ENCODE data around the gene NTN1.

The NTN1 gene

DNA sequence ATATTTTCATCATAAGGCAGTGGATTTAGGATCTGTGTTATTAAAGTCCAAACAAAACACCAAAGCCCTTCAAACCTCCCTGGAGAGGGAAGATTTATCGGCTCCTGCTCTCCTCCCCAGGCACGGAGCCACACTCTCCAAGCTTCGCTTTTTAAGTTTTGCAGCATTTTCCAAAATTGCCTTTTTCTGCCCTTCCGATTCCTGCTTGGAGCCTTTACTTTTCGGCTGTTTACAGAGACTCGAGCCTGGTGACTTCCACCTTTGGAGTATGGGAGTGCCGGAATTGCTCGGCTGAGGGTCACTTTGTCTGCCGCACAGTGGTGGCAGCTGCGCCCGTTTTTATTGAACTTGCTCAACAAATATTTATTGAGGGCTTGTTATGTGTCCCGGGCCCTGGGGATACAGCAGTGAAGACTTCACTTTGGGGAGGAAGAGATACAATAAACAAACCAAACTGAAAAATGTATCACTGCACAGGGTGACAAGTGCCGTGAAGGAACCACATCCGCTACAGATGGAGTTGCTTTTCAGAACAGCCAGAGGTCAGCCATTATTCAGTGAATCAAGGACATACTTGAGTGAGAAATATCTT is 185.5 kb downstream of the NTN1 start:
- no peak overlapping the region for H3K4me3 ChIP-seq (ENCODE audit: low read depth, low read length)
- CTCF ChIA-PET: interaction anchor here (0.6 kb wide), 1 partner anchor 76 kb away, joined by 3 read pairs; no protein-coding TSS in a partner anchor
- no peaks in the 10 kb centered on the region for H3K4me1 ChIP-seq (ENCODE audit: control insufficient read depth, insufficient read depth, low read length)
- TF ChIP-seq ZNF175 (tag by site-specific recombination; IDR thresholded peaks at IDR 0.05) (no peak), ZNF350 (tag by site-specific recombination; IDR thresholded peaks at IDR 0.05) (no peak), ZSCAN23 (tag by site-specific recombination; IDR thresholded peaks at IDR 0.05) (no peak), ZNF777 (tag by site-specific recombination; IDR thresholded peaks at IDR 0.05; ENCODE audit: borderline replicate concordance) (no peak), ZNF114 (tag by site-specific recombination; IDR thresholded peaks at IDR 0.05) (no peak), ZNF133 (tag by site-specific recombination; IDR thresholded peaks at IDR 0.05) (no peak), KLF16 (tag by site-specific recombination; IDR thresholded peaks at IDR 0.05) (no peak), KLF9 (tag by site-specific recombination; IDR thresholded peaks at IDR 0.05; ENCODE audit: low read depth) (no peak), ZNF23 (tag by site-specific recombination; IDR thresholded peaks at IDR 0.05; ENCODE audit: borderline replicate concordance) (no peak), ZNF530 (tag by site-specific recombination; IDR thresholded peaks at IDR 0.05; ENCODE audit: low read depth) (no peak), ZNF626 (tag by site-specific recombination; IDR thresholded peaks at IDR 0.05) (no peak), ZNF555 (tag by site-specific recombination; conservative IDR thresholded peaks at IDR 0.05) (no peak), ZFP3 (tag by site-specific recombination; IDR thresholded peaks at IDR 0.05; ENCODE audit: low read depth) (no peak), GLI2 (tag by site-specific recombination; IDR thresholded peaks at IDR 0.05; ENCODE audit: borderline replicate concordance, low read depth) (no peak)
- TF ChIP-seq, protein P1, sequence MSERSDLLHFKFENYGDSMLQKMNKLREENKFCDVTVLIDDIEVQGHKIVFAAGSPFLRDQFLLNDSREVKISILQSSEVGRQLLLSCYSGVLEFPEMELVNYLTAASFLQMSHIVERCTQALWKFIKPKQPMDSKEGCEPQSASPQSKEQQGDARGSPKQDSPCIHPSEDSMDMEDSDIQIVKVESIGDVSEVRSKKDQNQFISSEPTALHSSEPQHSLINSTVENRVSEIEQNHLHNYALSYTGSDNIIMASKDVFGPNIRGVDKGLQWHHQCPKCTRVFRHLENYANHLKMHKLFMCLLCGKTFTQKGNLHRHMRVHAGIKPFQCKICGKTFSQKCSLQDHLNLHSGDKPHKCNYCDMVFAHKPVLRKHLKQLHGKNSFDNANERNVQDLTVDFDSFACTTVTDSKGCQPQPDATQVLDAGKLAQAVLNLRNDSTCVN (tag by site-specific recombination; optimal IDR thresholded peaks at IDR 0.05): no peak
- TF ChIP-seq, protein P2, sequence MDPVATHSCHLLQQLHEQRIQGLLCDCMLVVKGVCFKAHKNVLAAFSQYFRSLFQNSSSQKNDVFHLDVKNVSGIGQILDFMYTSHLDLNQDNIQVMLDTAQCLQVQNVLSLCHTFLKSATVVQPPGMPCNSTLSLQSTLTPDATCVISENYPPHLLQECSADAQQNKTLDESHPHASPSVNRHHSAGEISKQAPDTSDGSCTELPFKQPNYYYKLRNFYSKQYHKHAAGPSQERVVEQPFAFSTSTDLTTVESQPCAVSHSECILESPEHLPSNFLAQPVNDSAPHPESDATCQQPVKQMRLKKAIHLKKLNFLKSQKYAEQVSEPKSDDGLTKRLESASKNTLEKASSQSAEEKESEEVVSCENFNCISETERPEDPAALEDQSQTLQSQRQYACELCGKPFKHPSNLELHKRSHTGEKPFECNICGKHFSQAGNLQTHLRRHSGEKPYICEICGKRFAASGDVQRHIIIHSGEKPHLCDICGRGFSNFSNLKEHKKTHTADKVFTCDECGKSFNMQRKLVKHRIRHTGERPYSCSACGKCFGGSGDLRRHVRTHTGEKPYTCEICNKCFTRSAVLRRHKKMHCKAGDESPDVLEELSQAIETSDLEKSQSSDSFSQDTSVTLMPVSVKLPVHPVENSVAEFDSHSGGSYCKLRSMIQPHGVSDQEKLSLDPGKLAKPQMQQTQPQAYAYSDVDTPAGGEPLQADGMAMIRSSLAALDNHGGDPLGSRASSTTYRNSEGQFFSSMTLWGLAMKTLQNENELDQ (tag by site-specific recombination; IDR thresholded peaks at IDR 0.05; ENCODE audit: low read depth): no peak
- TF ChIP-seq, protein P3, sequence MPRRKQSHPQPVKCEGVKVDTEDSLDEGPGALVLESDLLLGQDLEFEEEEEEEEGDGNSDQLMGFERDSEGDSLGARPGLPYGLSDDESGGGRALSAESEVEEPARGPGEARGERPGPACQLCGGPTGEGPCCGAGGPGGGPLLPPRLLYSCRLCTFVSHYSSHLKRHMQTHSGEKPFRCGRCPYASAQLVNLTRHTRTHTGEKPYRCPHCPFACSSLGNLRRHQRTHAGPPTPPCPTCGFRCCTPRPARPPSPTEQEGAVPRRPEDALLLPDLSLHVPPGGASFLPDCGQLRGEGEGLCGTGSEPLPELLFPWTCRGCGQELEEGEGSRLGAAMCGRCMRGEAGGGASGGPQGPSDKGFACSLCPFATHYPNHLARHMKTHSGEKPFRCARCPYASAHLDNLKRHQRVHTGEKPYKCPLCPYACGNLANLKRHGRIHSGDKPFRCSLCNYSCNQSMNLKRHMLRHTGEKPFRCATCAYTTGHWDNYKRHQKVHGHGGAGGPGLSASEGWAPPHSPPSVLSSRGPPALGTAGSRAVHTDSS (tag by site-specific recombination; IDR thresholded peaks at IDR 0.05): no peak
- TF ChIP-seq, protein P4, sequence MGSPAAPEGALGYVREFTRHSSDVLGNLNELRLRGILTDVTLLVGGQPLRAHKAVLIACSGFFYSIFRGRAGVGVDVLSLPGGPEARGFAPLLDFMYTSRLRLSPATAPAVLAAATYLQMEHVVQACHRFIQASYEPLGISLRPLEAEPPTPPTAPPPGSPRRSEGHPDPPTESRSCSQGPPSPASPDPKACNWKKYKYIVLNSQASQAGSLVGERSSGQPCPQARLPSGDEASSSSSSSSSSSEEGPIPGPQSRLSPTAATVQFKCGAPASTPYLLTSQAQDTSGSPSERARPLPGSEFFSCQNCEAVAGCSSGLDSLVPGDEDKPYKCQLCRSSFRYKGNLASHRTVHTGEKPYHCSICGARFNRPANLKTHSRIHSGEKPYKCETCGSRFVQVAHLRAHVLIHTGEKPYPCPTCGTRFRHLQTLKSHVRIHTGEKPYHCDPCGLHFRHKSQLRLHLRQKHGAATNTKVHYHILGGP (tag by site-specific recombination; IDR thresholded peaks at IDR 0.05): no peak
- TF ChIP-seq, protein P5, sequence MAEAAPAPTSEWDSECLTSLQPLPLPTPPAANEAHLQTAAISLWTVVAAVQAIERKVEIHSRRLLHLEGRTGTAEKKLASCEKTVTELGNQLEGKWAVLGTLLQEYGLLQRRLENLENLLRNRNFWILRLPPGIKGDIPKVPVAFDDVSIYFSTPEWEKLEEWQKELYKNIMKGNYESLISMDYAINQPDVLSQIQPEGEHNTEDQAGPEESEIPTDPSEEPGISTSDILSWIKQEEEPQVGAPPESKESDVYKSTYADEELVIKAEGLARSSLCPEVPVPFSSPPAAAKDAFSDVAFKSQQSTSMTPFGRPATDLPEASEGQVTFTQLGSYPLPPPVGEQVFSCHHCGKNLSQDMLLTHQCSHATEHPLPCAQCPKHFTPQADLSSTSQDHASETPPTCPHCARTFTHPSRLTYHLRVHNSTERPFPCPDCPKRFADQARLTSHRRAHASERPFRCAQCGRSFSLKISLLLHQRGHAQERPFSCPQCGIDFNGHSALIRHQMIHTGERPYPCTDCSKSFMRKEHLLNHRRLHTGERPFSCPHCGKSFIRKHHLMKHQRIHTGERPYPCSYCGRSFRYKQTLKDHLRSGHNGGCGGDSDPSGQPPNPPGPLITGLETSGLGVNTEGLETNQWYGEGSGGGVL (tag by site-specific recombination; IDR thresholded peaks at IDR 0.05): no peak
- H3K9me3 ChIP-seq (ENCODE audit: control insufficient read depth, insufficient read depth, low read depth, low read length): no peaks in the 10 kb centered on the region
- no peak overlapping the region for H3K27ac ChIP-seq (ENCODE audit: extremely low read depth, low read depth, low read length)
- POLR2A ChIA-PET: no interaction called here
- peaks cover 0 to 13% of the 10 kb centered on the region in 2 experiments; a peak in 1 of 3 replicates for H3K36me3 ChIP-seq (ENCODE audit: control insufficient read depth in 2 of 2, insufficient read depth in 1 of 2, low read length in 2 of 2)

All from HEK293 (cell line).